Measurements from ENCODE around the gene TCERG1L. TPM values are rescaled to one million over a fixed set of nuclear protein-coding genes. Genes with fewer than 3 reads are reported as not detected.

TCERG1L gene
- total RNA-seq, 1 donor from 2014 or later, result 0.05 TPM

DNA sequence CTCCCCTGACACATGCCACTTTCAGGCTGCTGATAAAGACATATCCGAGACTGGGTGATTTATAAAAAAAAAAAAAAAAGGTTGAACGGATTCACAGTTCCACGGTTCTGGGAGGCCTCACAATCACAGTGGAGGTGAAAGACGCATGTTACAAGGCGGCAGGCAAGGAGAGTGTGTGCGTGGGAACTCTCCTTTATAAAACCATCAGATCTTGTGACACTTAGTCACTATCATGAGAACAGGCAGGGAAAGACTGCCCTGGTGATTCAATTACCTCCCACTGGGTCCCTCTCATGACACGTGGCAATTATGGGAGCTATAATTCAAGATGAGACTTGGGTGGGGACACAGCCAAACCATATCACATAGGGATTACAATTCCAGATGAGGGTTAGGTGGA lies 181.5 kb downstream of the TCERG1L start:
- H3K4me1 Mint-ChIP-seq (ENCODE audit: low read depth), result no peaks in the 10 kb centered on the region
- peaks cover 2% of the 10 kb centered on the region for H3K27me3 Mint-ChIP-seq (ENCODE audit: insufficient read depth)
- no peak overlapping the region for H3K27ac Mint-ChIP-seq
- H3K9me3 Mint-ChIP-seq, result no peaks in the 10 kb centered on the region
- H3K36me3 Mint-ChIP-seq (ENCODE audit: low read depth), result no peaks in the 10 kb centered on the region
- intact Hi-C loops (cut with micrococcal nuclease), result no loop called here
- no peak overlapping the region for H3K4me3 Mint-ChIP-seq
- no peak for DNase-seq (ENCODE audit: low spot score)

DNA sequence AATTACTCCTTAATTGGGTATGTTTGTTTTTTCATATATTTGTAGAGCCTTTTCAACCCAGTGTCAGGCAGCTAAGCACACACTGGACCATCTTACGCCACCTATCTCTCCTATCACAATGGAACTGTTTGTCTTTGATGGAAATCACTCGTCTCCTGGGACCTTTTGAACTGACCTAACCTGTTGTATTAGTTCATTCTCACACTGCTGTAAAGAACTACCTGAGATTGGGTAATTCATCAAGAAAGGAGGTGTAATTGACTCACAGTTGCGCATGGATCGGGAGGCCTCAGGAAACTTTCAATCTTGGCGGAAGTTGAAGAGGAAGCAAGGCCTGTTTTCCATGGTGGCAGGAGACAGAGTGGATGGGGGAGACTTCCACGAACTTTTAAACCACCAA lies 182.0 kb downstream of the TCERG1L start:
- Mint-ChIP-seq H3K27ac (no peak overlapping the region), H3K4me1 (ENCODE audit: low read depth) (no peaks in the 10 kb centered on the region), H3K27me3 (ENCODE audit: insufficient read depth) (peaks cover 2% of the 10 kb centered on the region), H3K9me3 (no peaks in the 10 kb centered on the region), H3K4me3 (no peak overlapping the region), H3K36me3 (ENCODE audit: low read depth) (no peaks in the 10 kb centered on the region)
- no peak for DNase-seq (ENCODE audit: low spot score)
- intact Hi-C loops (cut with micrococcal nuclease), result no loop called here

DNA sequence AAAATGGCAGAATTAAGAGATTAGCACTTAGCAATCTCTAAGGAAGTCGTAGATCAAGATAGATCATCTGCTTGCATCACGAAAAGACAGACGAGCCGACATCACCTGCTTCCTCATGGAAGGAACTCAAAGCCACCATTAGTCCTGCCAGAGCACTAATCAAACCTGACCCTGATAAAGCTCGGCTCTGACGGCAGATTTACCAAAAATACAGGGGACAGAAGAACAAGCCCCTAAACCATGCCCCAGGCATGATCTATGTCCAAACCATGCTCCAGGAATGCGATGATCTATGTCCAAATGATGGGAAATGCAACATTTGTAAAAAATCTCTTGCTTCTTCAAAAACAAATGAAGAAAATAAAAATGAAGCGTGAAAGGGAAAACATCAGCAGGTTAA lies 182.8 kb downstream of the TCERG1L start:
- DNase-seq (ENCODE audit: low spot score), result no peak
- Mint-ChIP-seq H3K27me3 (ENCODE audit: insufficient read depth) (peaks cover 2% of the 10 kb centered on the region), H3K4me3 (no peak overlapping the region), H3K9me3 (no peaks in the 10 kb centered on the region), H3K4me1 (ENCODE audit: low read depth) (no peaks in the 10 kb centered on the region), H3K36me3 (ENCODE audit: low read depth) (no peaks in the 10 kb centered on the region), H3K27ac (no peak overlapping the region)
- intact Hi-C loops (cut with micrococcal nuclease), result no loop called here

DNA sequence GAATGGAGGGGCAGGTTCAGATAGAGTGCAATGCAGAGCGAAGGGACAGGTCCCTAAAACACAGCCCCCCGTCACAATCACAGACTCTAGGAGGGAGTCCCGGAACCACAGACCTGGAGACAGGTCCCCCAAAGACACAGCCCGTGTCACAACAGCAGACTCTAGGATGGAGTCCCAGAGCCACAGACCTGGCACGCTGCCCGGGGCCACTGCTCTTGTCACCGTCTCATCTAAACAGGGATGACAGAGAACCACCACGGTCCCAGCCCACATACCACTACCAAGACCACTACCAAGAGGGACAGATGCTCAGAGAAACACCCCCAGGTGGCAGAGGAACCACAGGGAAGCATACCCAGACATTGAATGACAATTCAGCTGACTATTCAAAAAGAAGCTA lies 183.9 kb downstream of the TCERG1L start:
- Mint-ChIP-seq H3K27ac (no peak overlapping the region), H3K36me3 (ENCODE audit: low read depth) (no peaks in the 10 kb centered on the region), H3K27me3 (ENCODE audit: insufficient read depth) (peaks cover 2% of the 10 kb centered on the region), H3K4me3 (no peak overlapping the region), H3K9me3 (no peaks in the 10 kb centered on the region), H3K4me1 (ENCODE audit: low read depth) (no peaks in the 10 kb centered on the region)
- DNase-seq (ENCODE audit: low spot score), result no peak
- intact Hi-C loops (cut with micrococcal nuclease), result no loop called here

DNA sequence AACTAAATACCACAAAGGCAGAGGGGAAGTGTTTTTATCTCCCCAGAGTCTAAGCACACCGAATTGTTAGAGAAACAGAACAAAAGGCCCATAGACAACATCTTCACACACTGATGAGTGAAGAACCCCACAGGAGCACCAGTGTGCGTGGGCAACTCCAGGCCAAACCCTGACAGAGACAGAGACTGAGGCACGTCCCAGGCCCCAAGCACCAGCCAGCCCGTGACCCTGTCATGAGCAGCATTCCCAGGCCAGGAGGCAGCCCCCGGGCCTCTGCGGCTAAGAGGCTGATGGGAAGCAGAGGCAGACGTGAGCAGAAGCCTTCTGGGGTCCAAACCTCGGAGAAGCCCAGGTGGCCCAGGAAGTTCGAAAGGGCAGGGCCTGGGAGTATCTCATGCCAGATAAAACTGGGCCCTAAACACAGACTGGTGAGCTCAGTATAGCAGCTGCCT lies 184.4 kb downstream of the TCERG1L start:
- H3K27me3 Mint-ChIP-seq (ENCODE audit: insufficient read depth), result peaks cover 2% of the 10 kb centered on the region
- H3K4me1 Mint-ChIP-seq (ENCODE audit: low read depth), result no peaks in the 10 kb centered on the region
- H3K9me3 Mint-ChIP-seq, result no peaks in the 10 kb centered on the region
- DNase-seq (ENCODE audit: low spot score), result no peak
- H3K4me3 Mint-ChIP-seq, result no peak overlapping the region
- intact Hi-C loops (cut with micrococcal nuclease), result no loop called here
- H3K27ac Mint-ChIP-seq, result no peak overlapping the region
- no peaks in the 10 kb centered on the region for H3K36me3 Mint-ChIP-seq (ENCODE audit: low read depth)

DNA sequence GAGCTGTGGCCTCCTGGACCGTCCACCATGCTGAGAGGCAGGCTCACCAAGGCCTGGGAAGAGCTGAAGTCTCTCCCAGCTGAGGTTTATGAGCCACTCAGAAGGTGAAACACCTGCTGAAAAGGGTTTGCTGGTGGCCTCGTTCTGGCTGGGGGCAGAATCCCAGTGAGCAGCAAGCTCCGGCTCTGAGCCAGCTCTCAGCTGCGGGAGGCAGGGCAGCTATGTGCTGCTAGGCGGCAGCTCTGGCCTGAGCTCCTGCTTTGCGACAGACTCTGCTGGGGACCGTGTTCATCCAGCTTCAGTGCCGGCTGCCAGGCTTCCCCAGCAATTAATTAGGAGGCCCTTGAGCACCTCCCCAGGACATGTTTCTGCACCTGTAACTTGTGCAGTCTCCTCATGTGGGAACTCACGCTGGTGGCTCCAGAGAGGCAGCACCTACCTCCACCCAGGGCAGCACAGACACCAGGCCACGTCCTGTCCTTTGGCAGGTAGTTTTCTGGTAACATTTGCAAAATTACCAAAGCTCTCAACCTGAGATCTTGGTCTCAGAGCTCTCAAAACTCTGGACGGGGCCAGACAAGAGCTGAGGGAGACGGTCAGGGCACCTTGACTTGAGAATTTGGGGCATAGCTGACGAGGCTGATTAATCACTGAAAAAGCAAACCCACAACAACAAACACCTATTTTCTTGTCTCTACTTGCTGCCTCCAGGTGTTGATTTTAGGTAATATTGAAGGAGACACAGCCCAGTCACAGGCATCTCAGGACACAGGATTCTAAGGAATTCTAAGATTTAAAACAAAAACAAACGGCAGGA lies 185.0 kb downstream of the TCERG1L start:
- intact Hi-C loops (cut with micrococcal nuclease), result no loop called here
- Mint-ChIP-seq H3K4me1 (ENCODE audit: low read depth) (no peaks in the 10 kb centered on the region), H3K4me3 (no peak overlapping the region), H3K27ac (no peak overlapping the region), H3K9me3 (no peaks in the 10 kb centered on the region), H3K27me3 (ENCODE audit: insufficient read depth) (no peaks in the 10 kb centered on the region), H3K36me3 (ENCODE audit: low read depth) (no peaks in the 10 kb centered on the region)
- DNase-seq (ENCODE audit: low spot score), result no peak

DNA sequence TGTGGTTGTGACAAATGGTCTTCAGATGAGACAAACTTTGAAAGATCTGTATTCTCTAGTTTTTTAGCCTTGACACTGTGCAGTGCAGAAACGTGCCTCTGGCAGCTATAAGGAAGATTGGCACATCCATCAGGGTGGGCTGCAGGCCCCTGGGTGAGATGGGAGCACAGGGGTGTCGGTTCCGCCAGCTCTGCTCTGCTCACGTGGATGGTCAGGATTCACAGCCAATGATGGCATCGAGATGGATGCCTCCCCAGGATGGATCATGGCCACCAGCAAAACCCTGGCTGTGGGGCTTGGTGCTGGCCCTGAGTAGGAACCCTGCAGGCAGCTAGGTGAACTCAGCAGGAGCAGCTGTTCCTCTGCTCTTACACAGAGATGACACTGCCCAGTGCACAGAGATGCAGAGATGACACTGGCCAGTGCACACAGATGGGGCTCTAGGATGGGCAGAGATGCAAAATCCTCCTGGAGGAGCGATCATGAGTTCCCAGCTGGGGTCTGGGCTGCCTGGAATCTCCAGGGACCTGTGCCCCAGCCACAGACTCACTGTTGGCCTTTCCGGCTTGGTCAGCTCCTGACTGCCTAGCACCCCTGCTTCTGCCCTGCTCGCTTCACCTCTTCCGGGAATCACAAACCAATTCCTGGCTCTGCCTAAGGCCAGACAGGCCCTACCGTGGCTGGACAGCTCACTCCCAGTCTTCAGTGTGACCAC lies 185.9 kb downstream of the TCERG1L start:
- H3K27me3 Mint-ChIP-seq (ENCODE audit: insufficient read depth), result no peaks in the 10 kb centered on the region
- no peaks in the 10 kb centered on the region for H3K4me1 Mint-ChIP-seq (ENCODE audit: low read depth)
- no peaks in the 10 kb centered on the region for H3K9me3 Mint-ChIP-seq
- no peaks in the 10 kb centered on the region for H3K36me3 Mint-ChIP-seq (ENCODE audit: low read depth)
- H3K27ac Mint-ChIP-seq, result no peak overlapping the region
- no peak overlapping the region for H3K4me3 Mint-ChIP-seq
- no peak for DNase-seq (ENCODE audit: low spot score)
- intact Hi-C loops (cut with micrococcal nuclease), result no loop called here

DNA sequence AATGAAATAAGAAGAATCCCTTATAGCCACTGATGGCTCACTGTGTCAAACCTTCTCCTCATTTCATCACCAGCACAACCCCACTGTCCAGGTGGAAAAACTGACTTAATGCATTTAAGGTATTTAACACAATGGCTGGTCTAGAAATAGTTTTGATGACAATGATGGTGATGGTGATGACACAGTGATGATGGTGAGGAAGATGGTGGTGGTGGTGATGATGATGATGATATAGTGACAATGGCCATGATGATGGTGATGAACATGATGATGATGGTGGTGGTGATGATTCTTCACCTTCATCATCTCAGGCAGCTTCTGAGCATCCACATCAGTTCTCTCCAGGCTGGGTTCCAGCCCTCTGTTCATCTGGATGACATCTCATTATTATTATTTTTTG lies 186.6 kb downstream of the TCERG1L start:
- no peak overlapping the region for H3K4me3 Mint-ChIP-seq
- no peaks in the 10 kb centered on the region for H3K36me3 Mint-ChIP-seq (ENCODE audit: low read depth)
- no peaks in the 10 kb centered on the region for H3K9me3 Mint-ChIP-seq
- DNase-seq (ENCODE audit: low spot score), result no peak
- H3K4me1 Mint-ChIP-seq (ENCODE audit: low read depth), result no peaks in the 10 kb centered on the region
- intact Hi-C loops (cut with micrococcal nuclease), result no loop called here
- H3K27ac Mint-ChIP-seq, result no peak overlapping the region
- H3K27me3 Mint-ChIP-seq (ENCODE audit: insufficient read depth), result no peaks in the 10 kb centered on the region

DNA sequence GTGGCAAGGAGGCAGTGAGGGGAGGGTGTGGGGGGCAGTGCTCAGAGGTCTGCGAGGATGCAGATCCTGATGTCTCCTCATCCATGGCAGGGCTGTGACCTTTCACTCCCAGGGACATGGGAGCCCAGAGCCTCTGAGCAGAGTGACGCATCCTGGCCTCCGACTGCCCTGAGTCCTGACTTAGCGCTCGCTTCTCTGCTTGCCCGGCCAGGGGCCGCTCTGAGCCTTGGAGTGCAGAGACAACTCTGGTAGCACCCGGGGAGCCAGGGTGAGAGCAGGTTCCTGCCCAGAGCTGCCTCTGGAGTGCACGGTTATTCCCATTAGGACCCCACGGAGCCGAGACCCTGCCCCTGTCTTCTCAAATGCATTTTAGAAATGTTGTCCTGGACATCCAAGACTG lies 188.0 kb downstream of the TCERG1L start:
- no peak for DNase-seq (ENCODE audit: low spot score)
- H3K9me3 Mint-ChIP-seq, result no peaks in the 10 kb centered on the region
- no peaks in the 10 kb centered on the region for H3K36me3 Mint-ChIP-seq (ENCODE audit: low read depth)
- no peaks in the 10 kb centered on the region for H3K27me3 Mint-ChIP-seq (ENCODE audit: insufficient read depth)
- H3K4me1 Mint-ChIP-seq (ENCODE audit: low read depth), result no peaks in the 10 kb centered on the region
- H3K27ac Mint-ChIP-seq, result no peak overlapping the region
- no peak overlapping the region for H3K4me3 Mint-ChIP-seq
- intact Hi-C loops (cut with micrococcal nuclease), result no loop called here

DNA sequence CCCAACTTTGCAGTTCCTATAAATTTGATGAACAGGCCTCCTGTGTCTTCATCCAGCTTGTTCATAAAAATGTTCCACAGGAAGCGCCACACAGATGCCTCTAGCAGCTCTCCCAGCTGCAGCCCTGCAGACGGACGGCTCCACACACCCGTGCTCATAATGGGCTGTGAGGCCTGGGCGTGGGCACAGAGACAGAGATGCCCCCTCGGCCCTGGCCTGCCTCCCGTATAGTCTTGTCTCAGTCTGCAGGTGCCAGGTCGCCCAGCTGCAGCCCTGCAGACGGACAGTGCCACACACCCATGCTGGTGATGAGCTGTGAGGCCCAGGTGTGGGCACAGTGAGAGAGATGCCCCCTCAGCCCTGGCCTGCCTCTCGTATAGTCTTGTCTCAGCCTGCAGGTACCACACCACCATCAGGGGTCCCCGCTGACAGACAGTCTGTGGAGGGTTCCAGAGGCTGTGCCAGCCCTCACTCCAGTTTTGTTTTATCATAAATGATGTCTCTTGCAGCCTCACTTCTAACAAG lies 189.9 kb downstream of the TCERG1L start:
- no peaks in the 10 kb centered on the region for H3K27me3 Mint-ChIP-seq (ENCODE audit: insufficient read depth)
- H3K27ac Mint-ChIP-seq, result no peak overlapping the region
- intact Hi-C loops (cut with micrococcal nuclease), result no loop called here
- no peak overlapping the region for H3K4me3 Mint-ChIP-seq
- DNase-seq (ENCODE audit: low spot score), result no peak
- no peaks in the 10 kb centered on the region for H3K4me1 Mint-ChIP-seq (ENCODE audit: low read depth)
- H3K36me3 Mint-ChIP-seq (ENCODE audit: low read depth), result no peaks in the 10 kb centered on the region
- H3K9me3 Mint-ChIP-seq, result no peaks in the 10 kb centered on the region

DNA sequence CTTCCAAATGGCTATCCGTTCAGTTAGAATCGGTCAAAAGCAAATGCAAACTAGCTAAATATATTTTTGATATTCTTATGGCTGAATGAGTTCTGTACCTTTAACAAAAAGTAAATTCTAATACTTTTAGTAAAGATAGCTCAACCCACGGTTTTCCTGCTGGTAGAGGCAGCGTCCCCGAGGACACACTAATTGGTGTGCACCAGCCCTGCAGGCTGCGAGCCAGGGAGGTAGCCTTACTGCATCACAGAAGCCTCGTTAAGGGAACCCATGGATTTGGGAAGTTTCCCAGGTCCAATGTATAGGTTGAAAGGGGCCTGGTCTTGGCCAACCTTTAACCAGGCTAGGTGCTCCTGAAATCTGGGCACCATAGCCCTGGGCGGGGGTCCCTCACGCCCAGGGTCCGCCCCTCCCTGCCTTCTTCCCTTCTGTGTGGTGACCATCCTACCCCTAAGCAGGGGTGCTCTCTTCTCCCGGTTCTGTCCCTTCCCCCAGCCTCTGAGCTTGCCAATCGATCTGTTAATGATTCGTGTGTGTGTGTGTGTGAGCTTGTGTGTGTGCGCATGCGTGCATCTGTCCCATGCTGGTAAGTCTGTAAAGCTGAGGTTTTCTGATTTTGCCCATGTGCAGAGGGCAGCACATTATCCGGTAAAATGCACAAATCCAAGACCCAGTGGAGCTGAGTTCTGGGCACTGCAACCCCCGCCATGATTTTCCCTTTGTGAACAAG lies 191.7 kb downstream of the TCERG1L start:
- Mint-ChIP-seq H3K4me1 (ENCODE audit: low read depth) (no peaks in the 10 kb centered on the region), H3K36me3 (ENCODE audit: low read depth) (no peaks in the 10 kb centered on the region), H3K27me3 (ENCODE audit: insufficient read depth) (no peaks in the 10 kb centered on the region), H3K27ac (no peak overlapping the region), H3K9me3 (no peaks in the 10 kb centered on the region), H3K4me3 (no peak overlapping the region)
- DNase-seq (ENCODE audit: low spot score), result no peak
- intact Hi-C loops (cut with micrococcal nuclease), result no loop called here

DNA sequence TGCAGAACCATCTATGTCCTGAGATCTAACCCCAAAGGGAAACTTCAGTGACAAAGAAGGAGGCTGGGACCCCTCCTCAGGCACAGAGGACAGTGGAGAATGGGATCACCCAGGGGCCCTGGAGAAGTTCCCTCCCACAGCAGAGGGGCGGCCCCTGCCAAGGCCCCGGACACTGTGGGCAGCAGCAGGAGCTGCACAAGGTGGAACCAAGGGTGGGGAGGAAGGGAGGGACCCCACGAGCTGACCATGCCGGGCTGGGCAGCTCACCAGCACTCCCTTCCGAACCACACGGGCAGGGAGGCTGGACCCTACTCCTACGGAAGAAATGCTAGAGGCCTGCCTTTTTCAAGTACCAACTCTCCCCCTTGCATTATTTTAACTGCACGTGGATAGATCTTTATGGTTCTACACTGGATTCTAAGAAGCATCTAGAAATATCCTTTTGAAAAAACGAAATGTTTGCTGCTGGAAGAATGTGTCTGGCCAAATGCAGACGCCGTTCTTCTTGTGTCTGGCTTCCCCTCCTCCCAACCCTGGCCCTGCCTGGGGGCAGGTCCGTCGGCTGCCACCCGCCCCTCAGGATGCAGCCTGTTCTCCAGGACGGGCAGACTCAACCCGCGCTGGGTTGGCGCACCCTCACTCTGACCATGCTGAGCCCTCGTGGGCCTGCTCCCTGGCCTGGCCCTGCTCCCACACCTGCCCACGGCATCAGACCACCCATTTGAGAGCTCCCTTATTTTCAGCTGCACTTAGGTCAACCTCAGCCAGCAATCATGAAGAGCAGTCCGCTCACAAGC lies 193.9 kb downstream of the TCERG1L start:
- DNase-seq (ENCODE audit: low spot score), result no peak
- no peaks in the 10 kb centered on the region for H3K4me1 Mint-ChIP-seq (ENCODE audit: low read depth)
- H3K27me3 Mint-ChIP-seq (ENCODE audit: insufficient read depth), result no peaks in the 10 kb centered on the region
- no peaks in the 10 kb centered on the region for H3K36me3 Mint-ChIP-seq (ENCODE audit: low read depth)
- H3K27ac Mint-ChIP-seq, result no peak overlapping the region
- H3K9me3 Mint-ChIP-seq, result no peaks in the 10 kb centered on the region
- intact Hi-C loops (cut with micrococcal nuclease), result no loop called here
- H3K4me3 Mint-ChIP-seq, result no peak overlapping the region

Measured in activated T-helper 1 cell treated with anti-CD3 and anti-CD28 coated beads, Interleukin-12 subunit alpha, Interleukin-12 subunit beta, Interleukin-2, Interleukin-4 antibody, amounts not matched to agents 30 ng/mL and 10 ng/mL and 1 ng/mL, durations not matched to agents 14 hours and 24 hours and 36 hours (primary cell).